Measurements from ENCODE around the gene SUMO3. TPM values are rescaled to one million over a fixed set of nuclear protein-coding genes. Genes with fewer than 3 reads are reported as not detected.

The SUMO3 gene
- total and polyA plus RNA-seq, 2 experiments from 2014 or later, result 110 to 178 TPM

DNA sequence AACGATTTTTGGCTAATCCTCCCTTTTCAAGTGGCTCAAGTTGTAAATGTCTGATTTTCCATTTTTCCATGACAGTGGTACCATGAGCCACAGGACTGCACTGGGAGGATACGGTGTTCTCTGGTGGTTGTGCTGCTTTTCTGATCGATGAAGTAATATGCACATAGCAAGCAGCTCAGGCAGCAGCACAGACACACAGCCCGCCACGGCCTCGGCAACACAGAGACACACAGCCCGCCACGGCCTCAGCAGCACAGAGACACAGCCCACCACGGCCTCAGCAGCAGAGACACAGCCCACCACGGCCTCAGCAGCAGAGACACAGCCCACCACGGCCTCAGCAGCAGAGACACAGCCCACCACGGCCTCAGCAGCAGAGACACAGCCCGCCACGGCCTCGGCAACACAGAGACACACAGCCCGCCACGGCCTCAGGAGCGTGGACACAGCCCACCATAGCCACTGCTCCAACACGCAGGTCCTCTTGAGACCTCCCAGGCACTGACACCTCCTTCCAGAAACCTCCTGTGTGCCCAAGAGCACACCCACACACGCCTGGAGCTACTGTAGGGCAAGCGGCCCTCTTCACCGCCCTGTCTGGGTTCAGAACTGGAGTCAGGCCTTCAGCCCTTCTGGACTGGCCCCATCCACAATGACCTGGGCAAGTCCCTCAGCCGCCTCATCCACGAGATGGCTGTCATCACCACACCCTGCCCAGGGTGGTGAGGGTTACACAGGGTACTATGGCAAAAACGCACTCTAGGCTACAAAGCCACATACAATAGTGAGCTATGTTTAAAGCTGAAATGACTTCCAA, 45.2 kb upstream of the SUMO3 start:
- WGBS, 2 experiments (ENCODE audit: low coverage in 1 of 2, low lambda C conversion rate in 2 of 2, missing lambda C conversion rate in 2 of 2), result 85 to 89% methylated on average over 25 of the region's 25 CpGs
- peaks cover 100% of the 10 kb centered on the region for H3K79me2 ChIP-seq (ENCODE audit: insufficient read depth)
- H4K20me1 ChIP-seq (ENCODE audit: insufficient read depth), result peaks cover 26% of the 10 kb centered on the region; the same call in 1 of the 2 replicates
- no peak overlapping the region for H2AFZ ChIP-seq
- no peak overlapping the region for H3K9ac ChIP-seq
- H3K27me3 ChIP-seq (replicated peaks; ENCODE audit: insufficient read depth), result no peaks in the 10 kb centered on the region
- TF ChIP-seq EZH2 (IDR thresholded peaks at IDR 0.05; ENCODE audit: insufficient read depth, poor library complexity, severe bottlenecking) (no peak), EZH2phosphoT487 (IDR thresholded peaks at IDR 0.05; ENCODE audit: insufficient read depth, low read depth) (no peak)
- in situ Hi-C loops (cut with MboI), result no loop called here
- H3K9me3 ChIP-seq (ENCODE audit: low read depth), result no peaks in the 10 kb centered on the region
- no peak overlapping the region for H3K27ac ChIP-seq
- H3K4me1 ChIP-seq (ENCODE audit: insufficient read depth), result peaks cover 27% of the 10 kb centered on the region
- no peaks in the 10 kb centered on the region for H3K9me2 ChIP-seq (ENCODE audit: insufficient read depth)
- H3F3A ChIP-seq (ENCODE audit: insufficient read depth), result peaks cover 16% of the 10 kb centered on the region
- peaks cover 36% of the 10 kb centered on the region for H3K36me3 ChIP-seq (ENCODE audit: low read depth)
- DNase-seq, result no peak
- no peak overlapping the region for H3K4me3 ChIP-seq
- no peak overlapping the region for H3K4me2 ChIP-seq (ENCODE audit: unreplicated experiment)

DNA sequence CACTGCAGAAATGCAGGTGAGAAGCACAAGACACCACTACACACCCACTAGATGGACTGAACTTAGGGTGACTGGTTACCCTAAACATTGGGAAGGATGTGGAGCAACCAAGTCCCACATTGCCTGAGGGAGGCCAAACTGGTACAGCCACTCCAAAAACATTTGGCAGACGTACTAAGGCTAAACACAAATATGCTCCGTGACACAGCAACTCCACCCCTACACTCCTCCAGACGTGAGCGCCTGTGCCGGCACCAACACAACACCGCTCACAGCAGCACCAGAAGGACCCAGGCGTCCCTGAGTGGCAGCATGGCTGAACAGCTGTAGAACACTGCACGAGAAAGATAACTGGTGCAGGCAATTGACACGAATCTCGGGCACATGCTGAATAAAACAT, 40.9 kb upstream of the SUMO3 start:
- Histone ChIP-seq H3K9me2 (ENCODE audit: insufficient read depth) (no peaks in the 10 kb centered on the region), H3F3A (ENCODE audit: insufficient read depth) (no peaks in the 10 kb centered on the region), H3K9ac (no peak overlapping the region), H3K79me2 (ENCODE audit: insufficient read depth) (peaks cover 100% of the 10 kb centered on the region), H3K27me3 (replicated peaks; ENCODE audit: insufficient read depth) (no peaks in the 10 kb centered on the region), H4K20me1 (ENCODE audit: insufficient read depth) (peaks cover 35% of the 10 kb centered on the region; the same call in 1 of the 2 replicates), H3K4me1 (ENCODE audit: insufficient read depth) (no peaks in the 10 kb centered on the region; the same call in 1 of the 2 replicates), H3K9me3 (ENCODE audit: low read depth) (no peaks in the 10 kb centered on the region), H3K36me3 (ENCODE audit: low read depth) (peaks cover 49% of the 10 kb centered on the region), H3K27ac (no peak overlapping the region), H3K4me2 (ENCODE audit: unreplicated experiment) (no peak overlapping the region), H3K4me3 (no peak overlapping the region), H2AFZ (no peak overlapping the region)
- in situ Hi-C loops (cut with MboI), result no loop called here
- TF ChIP-seq EZH2 (IDR thresholded peaks at IDR 0.05; ENCODE audit: insufficient read depth, poor library complexity, severe bottlenecking) (no peak), EZH2phosphoT487 (IDR thresholded peaks at IDR 0.05; ENCODE audit: insufficient read depth, low read depth) (no peak)
- DNase-seq, result no peak
- 79 to 88% methylated on average over 10 of the region's 10 CpGs for WGBS, 2 experiments (ENCODE audit: low coverage in 1 of 2, low lambda C conversion rate in 2 of 2, missing lambda C conversion rate in 2 of 2)

DNA sequence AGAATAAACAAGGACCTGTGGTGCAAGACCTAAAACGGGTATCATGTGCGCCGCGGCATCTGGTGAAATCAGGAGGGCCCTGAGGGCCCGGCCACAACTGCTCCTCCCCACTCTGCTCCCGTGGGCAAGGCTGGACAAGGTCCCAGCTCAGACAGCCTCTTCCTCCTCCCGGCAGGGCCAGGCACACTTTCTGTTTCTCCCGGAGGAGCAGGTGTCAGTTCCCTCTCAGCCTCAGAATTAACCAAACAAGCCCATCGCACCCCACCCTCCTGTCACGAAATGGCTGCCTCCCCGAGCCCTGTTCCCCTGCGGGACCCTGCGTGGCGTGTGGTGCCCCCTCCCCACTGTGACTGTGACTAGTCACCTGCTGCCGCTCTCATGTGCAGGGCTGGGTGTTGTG, 40.4 kb upstream of the SUMO3 start:
- peaks cover 47% of the 10 kb centered on the region for H3K36me3 ChIP-seq (ENCODE audit: low read depth)
- H4K20me1 ChIP-seq (ENCODE audit: insufficient read depth), result peaks cover 30% of the 10 kb centered on the region; the same call in 1 of the 2 replicates
- no peak overlapping the region for H2AFZ ChIP-seq
- H3K4me1 ChIP-seq (ENCODE audit: insufficient read depth), result no peaks in the 10 kb centered on the region; the same call in 1 of the 2 replicates
- H3K27me3 ChIP-seq (replicated peaks; ENCODE audit: insufficient read depth), result no peaks in the 10 kb centered on the region
- H3K79me2 ChIP-seq (ENCODE audit: insufficient read depth), result peaks cover 100% of the 10 kb centered on the region
- H3F3A ChIP-seq (ENCODE audit: insufficient read depth), result no peaks in the 10 kb centered on the region
- 83 to 88% methylated on average over 15 of the region's 15 CpGs for WGBS, 2 experiments (ENCODE audit: low coverage in 1 of 2, low lambda C conversion rate in 2 of 2, missing lambda C conversion rate in 2 of 2)
- TF ChIP-seq EZH2phosphoT487 (IDR thresholded peaks at IDR 0.05; ENCODE audit: insufficient read depth, low read depth) (no peak), EZH2 (IDR thresholded peaks at IDR 0.05; ENCODE audit: insufficient read depth, poor library complexity, severe bottlenecking) (no peak)
- no peaks in the 10 kb centered on the region for H3K9me3 ChIP-seq (ENCODE audit: low read depth)
- H3K9me2 ChIP-seq (ENCODE audit: insufficient read depth), result no peaks in the 10 kb centered on the region
- H3K27ac ChIP-seq, result no peak overlapping the region
- in situ Hi-C loops (cut with MboI), result no loop called here
- no peak overlapping the region for H3K4me2 ChIP-seq (ENCODE audit: unreplicated experiment)
- DNase-seq, result no peak
- H3K9ac ChIP-seq, result no peak overlapping the region
- H3K4me3 ChIP-seq, result no peak overlapping the region

DNA sequence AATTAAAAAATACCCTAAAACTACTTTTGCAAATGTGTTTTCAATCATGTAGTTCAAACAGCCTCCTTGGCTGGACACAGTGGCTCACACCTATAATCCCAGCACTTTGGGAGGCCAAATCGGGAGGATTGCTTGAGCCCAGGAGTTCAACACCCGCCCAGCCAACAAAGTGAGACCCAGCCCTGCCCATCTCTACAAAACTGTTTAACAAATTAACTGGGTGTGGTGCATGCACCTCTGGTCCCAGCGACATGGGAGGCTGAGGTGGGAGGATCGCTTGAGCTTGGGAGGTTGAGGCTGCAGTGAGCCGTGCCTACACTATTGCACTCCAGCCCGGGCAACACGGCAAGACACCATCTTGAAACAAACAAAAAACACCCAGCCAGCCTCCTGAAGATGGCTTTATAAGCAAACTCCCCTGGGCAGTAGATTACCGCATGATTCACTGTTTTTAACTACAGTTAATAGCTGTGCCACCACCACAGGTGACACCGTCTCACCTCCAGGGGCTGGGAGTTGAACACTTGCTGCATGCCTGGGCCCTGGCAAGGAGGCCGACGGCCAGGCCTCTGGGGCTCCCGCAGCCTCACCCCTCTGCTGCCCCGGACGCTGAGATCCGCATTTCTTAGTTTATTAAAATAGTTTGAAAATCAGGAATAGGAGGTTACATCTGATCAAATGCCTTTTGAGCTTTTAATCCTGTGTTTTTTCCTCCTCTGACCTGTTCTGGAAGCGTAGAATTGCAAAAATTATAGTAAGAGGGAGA, 39.4 kb upstream of the SUMO3 start:
- 90 to 93% methylated on average over 16 of the region's 16 CpGs for WGBS, 2 experiments (ENCODE audit: low coverage in 1 of 2, low lambda C conversion rate in 2 of 2, missing lambda C conversion rate in 2 of 2)
- no peak for TF ChIP-seq EZH2 (IDR thresholded peaks at IDR 0.05; ENCODE audit: insufficient read depth, poor library complexity, severe bottlenecking)
- no peak for TF ChIP-seq EZH2phosphoT487 (IDR thresholded peaks at IDR 0.05; ENCODE audit: insufficient read depth, low read depth)
- no peak overlapping the region for H3K27ac ChIP-seq
- H3K27me3 ChIP-seq (replicated peaks; ENCODE audit: insufficient read depth), result no peaks in the 10 kb centered on the region
- H3K4me2 ChIP-seq (ENCODE audit: unreplicated experiment), result no peak overlapping the region
- peaks cover 29% of the 10 kb centered on the region; the same call in 1 of the 2 replicates for H4K20me1 ChIP-seq (ENCODE audit: insufficient read depth)
- H3K79me2 ChIP-seq (ENCODE audit: insufficient read depth), result peaks cover 100% of the 10 kb centered on the region
- no peaks in the 10 kb centered on the region; the same call in 1 of the 2 replicates for H3K4me1 ChIP-seq (ENCODE audit: insufficient read depth)
- in situ Hi-C loops (cut with MboI), result no loop called here
- H3F3A ChIP-seq (ENCODE audit: insufficient read depth), result no peaks in the 10 kb centered on the region
- no peak overlapping the region for H3K9ac ChIP-seq
- no peaks in the 10 kb centered on the region for H3K9me2 ChIP-seq (ENCODE audit: insufficient read depth)
- no peaks in the 10 kb centered on the region for H3K9me3 ChIP-seq (ENCODE audit: low read depth)
- peaks cover 43% of the 10 kb centered on the region for H3K36me3 ChIP-seq (ENCODE audit: low read depth)
- DNase-seq, result no peak
- H3K4me3 ChIP-seq, result no peak overlapping the region
- no peak overlapping the region for H2AFZ ChIP-seq
